ENCODE data around the gene YARS2. TPM values are rescaled to one million over a fixed set of nuclear protein-coding genes. Genes with fewer than 3 reads are reported as not detected.
A peak's percentile ranks its signal among the peaks of the same experiment; 100 is the strongest.

Gene YARS2
- total RNA-seq, 1 donor, result 23.9 TPM

DNA sequence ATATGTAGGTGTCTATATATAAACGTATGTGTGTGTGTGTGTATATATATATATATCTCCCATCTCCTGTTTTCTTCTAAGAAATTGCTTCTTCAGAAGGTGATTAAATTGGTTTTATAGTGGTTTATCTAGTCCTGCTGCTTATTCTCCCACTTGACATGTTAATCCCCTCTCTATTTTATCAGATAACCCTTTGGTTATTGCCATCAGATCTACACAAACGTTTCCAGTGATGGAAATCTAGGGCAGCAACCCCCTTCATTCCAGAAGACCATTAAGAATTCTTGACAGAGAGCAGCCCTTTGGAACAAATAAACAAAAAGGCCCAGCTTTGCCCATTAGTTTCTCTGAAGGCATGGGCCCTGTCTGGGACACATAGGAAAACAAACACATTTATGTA, 34.2 kb upstream of the YARS2 start:
- TF ChIP-seq, protein P1, sequence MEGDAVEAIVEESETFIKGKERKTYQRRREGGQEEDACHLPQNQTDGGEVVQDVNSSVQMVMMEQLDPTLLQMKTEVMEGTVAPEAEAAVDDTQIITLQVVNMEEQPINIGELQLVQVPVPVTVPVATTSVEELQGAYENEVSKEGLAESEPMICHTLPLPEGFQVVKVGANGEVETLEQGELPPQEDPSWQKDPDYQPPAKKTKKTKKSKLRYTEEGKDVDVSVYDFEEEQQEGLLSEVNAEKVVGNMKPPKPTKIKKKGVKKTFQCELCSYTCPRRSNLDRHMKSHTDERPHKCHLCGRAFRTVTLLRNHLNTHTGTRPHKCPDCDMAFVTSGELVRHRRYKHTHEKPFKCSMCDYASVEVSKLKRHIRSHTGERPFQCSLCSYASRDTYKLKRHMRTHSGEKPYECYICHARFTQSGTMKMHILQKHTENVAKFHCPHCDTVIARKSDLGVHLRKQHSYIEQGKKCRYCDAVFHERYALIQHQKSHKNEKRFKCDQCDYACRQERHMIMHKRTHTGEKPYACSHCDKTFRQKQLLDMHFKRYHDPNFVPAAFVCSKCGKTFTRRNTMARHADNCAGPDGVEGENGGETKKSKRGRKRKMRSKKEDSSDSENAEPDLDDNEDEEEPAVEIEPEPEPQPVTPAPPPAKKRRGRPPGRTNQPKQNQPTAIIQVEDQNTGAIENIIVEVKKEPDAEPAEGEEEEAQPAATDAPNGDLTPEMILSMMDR (IDR thresholded peaks at IDR 0.05; ENCODE audit: extremely low read depth, low read depth, low read length), result no peak
- Histone ChIP-seq H3K27ac (ENCODE audit: low read depth, low read length) (no peak overlapping the region), H2AFZ (ENCODE audit: low read length) (no peak overlapping the region), H3K4me3 (ENCODE audit: insufficient read depth, low read length) (no peak overlapping the region), H3K4me1 (ENCODE audit: insufficient read depth, low read length) (no peaks in the 10 kb centered on the region), H3K27me3 (ENCODE audit: insufficient read depth, low read length) (no peaks in the 10 kb centered on the region), H3K79me2 (ENCODE audit: insufficient read depth, low read length) (no peaks in the 10 kb centered on the region), H3K9me3 (ENCODE audit: low read depth, low read length) (no peaks in the 10 kb centered on the region), H3K4me2 (ENCODE audit: insufficient read depth, low read length) (no peak overlapping the region), H3K36me3 (ENCODE audit: insufficient read depth, low read length) (no peaks in the 10 kb centered on the region), H4K20me1 (ENCODE audit: insufficient read depth, low read length) (no peaks in the 10 kb centered on the region)
- DNase-seq (ENCODE audit: insufficient read length, low spot score, missing footprints), result no peak

DNA sequence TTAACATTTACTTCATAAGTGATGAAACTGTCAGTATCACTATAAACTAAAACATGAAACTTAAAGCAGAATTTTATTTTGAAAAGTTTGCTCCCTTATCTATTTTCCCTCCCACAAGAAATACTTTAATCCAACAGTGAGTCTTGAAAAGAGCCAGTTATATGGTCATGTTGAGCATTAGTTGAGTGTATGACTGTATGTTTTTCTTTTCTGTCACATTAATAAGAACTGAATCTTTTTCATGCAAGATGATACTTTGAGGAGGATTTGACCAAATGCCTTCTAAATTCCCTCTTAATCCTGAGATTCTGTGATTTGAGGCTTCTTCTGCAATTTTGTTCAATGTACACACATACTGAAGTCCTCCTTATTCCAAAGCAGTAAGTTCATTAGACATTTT, 33.7 kb upstream of the YARS2 start:
- peak; percentile 59 for DNase-seq (ENCODE audit: insufficient read length, low spot score, missing footprints)
- Histone ChIP-seq H3K4me1 (ENCODE audit: insufficient read depth, low read length) (no peaks in the 10 kb centered on the region), H3K36me3 (ENCODE audit: insufficient read depth, low read length) (no peaks in the 10 kb centered on the region), H3K4me3 (ENCODE audit: insufficient read depth, low read length) (no peak overlapping the region), H3K27ac (ENCODE audit: low read depth, low read length) (no peak overlapping the region), H3K4me2 (ENCODE audit: insufficient read depth, low read length) (no peak overlapping the region), H3K9me3 (ENCODE audit: low read depth, low read length) (no peaks in the 10 kb centered on the region), H4K20me1 (ENCODE audit: insufficient read depth, low read length) (no peaks in the 10 kb centered on the region), H2AFZ (ENCODE audit: low read length) (no peak overlapping the region), H3K79me2 (ENCODE audit: insufficient read depth, low read length) (no peaks in the 10 kb centered on the region), H3K27me3 (ENCODE audit: insufficient read depth, low read length) (no peaks in the 10 kb centered on the region)
- TF ChIP-seq, protein P1 (IDR thresholded peaks at IDR 0.05; ENCODE audit: extremely low read depth, low read depth, low read length), result no peak

DNA sequence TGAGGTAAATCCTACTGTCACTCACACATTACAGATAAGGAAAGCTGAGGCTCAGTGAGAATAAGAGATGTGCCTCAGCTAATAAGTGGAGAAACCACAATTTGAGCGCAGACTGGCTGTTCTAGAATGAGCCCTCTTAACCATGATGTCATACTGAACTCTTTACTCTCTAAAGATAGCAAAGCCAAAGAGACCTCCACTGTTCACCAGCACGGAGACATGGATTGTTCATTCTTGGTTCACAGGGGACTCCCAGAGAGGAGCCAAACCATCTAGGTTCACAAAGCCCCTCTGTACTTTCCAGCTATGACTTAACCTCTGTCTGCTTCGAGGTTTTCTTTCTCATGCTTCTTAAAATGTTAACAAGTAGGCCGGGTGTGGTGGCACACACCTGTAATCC, 32.7 kb upstream of the YARS2 start:
- Histone ChIP-seq H3K9me3 (ENCODE audit: low read depth, low read length) (no peaks in the 10 kb centered on the region), H2AFZ (ENCODE audit: low read length) (no peak overlapping the region), H3K4me1 (ENCODE audit: insufficient read depth, low read length) (no peaks in the 10 kb centered on the region), H3K4me3 (ENCODE audit: insufficient read depth, low read length) (no peak overlapping the region), H3K4me2 (ENCODE audit: insufficient read depth, low read length) (no peak overlapping the region), H3K36me3 (ENCODE audit: insufficient read depth, low read length) (no peaks in the 10 kb centered on the region), H3K27ac (ENCODE audit: low read depth, low read length) (no peak overlapping the region), H4K20me1 (ENCODE audit: insufficient read depth, low read length) (no peaks in the 10 kb centered on the region), H3K79me2 (ENCODE audit: insufficient read depth, low read length) (no peaks in the 10 kb centered on the region), H3K27me3 (ENCODE audit: insufficient read depth, low read length) (no peaks in the 10 kb centered on the region)
- DNase-seq (ENCODE audit: insufficient read length, low spot score, missing footprints), result no peak
- TF ChIP-seq, protein P1 (IDR thresholded peaks at IDR 0.05; ENCODE audit: extremely low read depth, low read depth, low read length), result no peak

DNA sequence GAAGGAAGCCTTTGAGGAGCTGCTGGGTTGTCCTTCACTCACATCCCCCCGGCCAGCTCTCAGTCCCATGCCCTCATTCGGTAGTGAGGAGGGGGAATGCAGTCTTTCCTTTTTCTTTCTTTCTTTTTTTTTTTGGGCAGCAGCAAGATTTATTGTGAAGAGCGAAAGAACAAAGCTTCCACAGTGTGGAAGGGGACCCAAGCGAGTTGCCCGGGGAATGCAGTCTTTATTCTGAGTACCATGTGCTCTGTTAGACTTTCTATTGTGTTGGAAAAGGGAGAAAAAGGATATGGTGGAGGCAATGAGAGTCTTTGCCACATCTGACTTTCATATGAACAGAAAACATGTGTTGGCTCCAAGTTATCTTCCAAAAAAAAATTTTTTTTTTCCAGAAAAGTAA, 29.9 kb upstream of the YARS2 start:
- TF ChIP-seq, protein P1 (IDR thresholded peaks at IDR 0.05; ENCODE audit: extremely low read depth, low read depth, low read length), result no peak
- Histone ChIP-seq H3K4me2 (ENCODE audit: insufficient read depth, low read length) (no peak overlapping the region), H3K79me2 (ENCODE audit: insufficient read depth, low read length) (no peaks in the 10 kb centered on the region), H3K4me3 (ENCODE audit: insufficient read depth, low read length) (no peak overlapping the region), H2AFZ (ENCODE audit: low read length) (no peak overlapping the region), H3K9me3 (ENCODE audit: low read depth, low read length) (no peaks in the 10 kb centered on the region), H3K27ac (ENCODE audit: low read depth, low read length) (no peak overlapping the region), H3K4me1 (ENCODE audit: insufficient read depth, low read length) (no peaks in the 10 kb centered on the region), H3K27me3 (ENCODE audit: insufficient read depth, low read length) (no peaks in the 10 kb centered on the region), H4K20me1 (ENCODE audit: insufficient read depth, low read length) (no peaks in the 10 kb centered on the region), H3K36me3 (ENCODE audit: insufficient read depth, low read length) (no peaks in the 10 kb centered on the region)
- DNase-seq (ENCODE audit: insufficient read length, low spot score, missing footprints), result no peak
